Right atrium auricular region (tissue), 2 donors: ENCODE results near the gene AZGP1. TPM values are rescaled to one million over a fixed set of nuclear protein-coding genes. Genes with fewer than 3 reads are reported as not detected.

Experiments
- DNase-seq: peaks from one replicate; pipeline ENCODE4 v3.0.0-alpha.2; 2019; ENCODE audit warnings: low spot score
- H3K27ac ChIP-seq, 2 donors: fragments of 200-600 bp; sonication (generic); 1 replicate in 1 of 2; 2 replicates in 1 of 2; pipeline ENCODE4 v1.5.1; 2016 to 2019
- H3K27me3 ChIP-seq, 2 donors: fragments of 200-600 bp; sonication (generic); one replicate each; pipeline versions ENCODE4 v1.5.1 to v1.6.0; 2017 to 2019
- H3K36me3 ChIP-seq: fragments of 200-600 bp; sonication (generic); one replicate; pipeline ENCODE4 v1.5.1; 2016
- H3K4me1 ChIP-seq, 2 donors: fragments of 200-600 bp; sonication (generic); one replicate each; pipeline versions ENCODE4 v1.5.1 to v1.6.0; 2017 to 2019
- H3K4me3 ChIP-seq, 2 donors: fragments of 200-600 bp; sonication (generic); 1 replicate in 1 of 2; 2 replicates in 1 of 2; pipeline ENCODE4 v1.5.1; 2017 to 2019; ENCODE audit warnings: mild to moderate bottlenecking in 1 of 2, moderate library complexity in 1 of 2
- H3K9me3 ChIP-seq, 2 donors: fragments of 200-600 bp; sonication (generic); one replicate each; pipeline ENCODE4 v1.5.1; 2019
- total RNA-seq, 2 donors: library from RNA; depleted of rRNA; stranded (reverse); fragments of >200 nt; gene quantifications; one replicate each; pipeline ENCODE4 v1.1.0, GENCODE V29; 2016
- TF ChIP-seq, protein P1 (sequence below), 2 donors: fragments of 200-600 bp; sonication (generic); IDR thresholded peaks; one replicate each; pipeline ENCODE4 v1.5.1; 2019; ENCODE audit warnings: antibody characterized with exemption in 2 of 2

The AZGP1 gene
- total RNA-seq, 2 donors from 2014 or later: 11.3 to 46.5 TPM

DNA sequence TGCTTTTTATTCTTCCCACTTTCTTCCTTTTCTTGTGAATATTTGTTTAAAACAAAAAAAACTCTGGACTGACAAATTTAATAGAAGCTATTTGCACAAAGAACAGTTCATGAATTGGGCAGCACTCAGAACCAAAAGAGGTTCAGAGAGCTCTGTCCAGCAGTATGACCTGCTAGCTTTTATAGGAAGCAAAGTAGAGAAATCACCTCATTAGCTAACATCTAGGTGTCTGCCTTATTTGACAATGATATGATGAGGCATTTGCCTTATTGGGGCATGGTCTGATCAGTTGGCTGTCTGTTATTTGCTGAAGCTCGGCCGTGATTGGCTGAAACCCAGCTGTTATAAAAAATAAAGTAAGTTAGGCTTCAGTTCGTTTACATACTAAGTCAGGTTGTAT is 55.7 kb downstream of the AZGP1 start:
- H3K9me3 ChIP-seq: no peaks in the 10 kb centered on the region
- peak overlapping the region; percentile 74 to 94 for H3K4me3 ChIP-seq
- DNase-seq: no peak
- H3K4me1 ChIP-seq: peaks cover 0 to 42% of the 10 kb centered on the region in 2 donors
- TF ChIP-seq, protein P1, sequence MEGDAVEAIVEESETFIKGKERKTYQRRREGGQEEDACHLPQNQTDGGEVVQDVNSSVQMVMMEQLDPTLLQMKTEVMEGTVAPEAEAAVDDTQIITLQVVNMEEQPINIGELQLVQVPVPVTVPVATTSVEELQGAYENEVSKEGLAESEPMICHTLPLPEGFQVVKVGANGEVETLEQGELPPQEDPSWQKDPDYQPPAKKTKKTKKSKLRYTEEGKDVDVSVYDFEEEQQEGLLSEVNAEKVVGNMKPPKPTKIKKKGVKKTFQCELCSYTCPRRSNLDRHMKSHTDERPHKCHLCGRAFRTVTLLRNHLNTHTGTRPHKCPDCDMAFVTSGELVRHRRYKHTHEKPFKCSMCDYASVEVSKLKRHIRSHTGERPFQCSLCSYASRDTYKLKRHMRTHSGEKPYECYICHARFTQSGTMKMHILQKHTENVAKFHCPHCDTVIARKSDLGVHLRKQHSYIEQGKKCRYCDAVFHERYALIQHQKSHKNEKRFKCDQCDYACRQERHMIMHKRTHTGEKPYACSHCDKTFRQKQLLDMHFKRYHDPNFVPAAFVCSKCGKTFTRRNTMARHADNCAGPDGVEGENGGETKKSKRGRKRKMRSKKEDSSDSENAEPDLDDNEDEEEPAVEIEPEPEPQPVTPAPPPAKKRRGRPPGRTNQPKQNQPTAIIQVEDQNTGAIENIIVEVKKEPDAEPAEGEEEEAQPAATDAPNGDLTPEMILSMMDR (IDR thresholded peaks at IDR 0.05): no peak
- peaks cover 10% of the 10 kb centered on the region for H3K36me3 ChIP-seq
- peak overlapping the region; percentile 82 to 96 for H3K27ac ChIP-seq
- H3K27me3 ChIP-seq: no peaks in the 10 kb centered on the region

DNA sequence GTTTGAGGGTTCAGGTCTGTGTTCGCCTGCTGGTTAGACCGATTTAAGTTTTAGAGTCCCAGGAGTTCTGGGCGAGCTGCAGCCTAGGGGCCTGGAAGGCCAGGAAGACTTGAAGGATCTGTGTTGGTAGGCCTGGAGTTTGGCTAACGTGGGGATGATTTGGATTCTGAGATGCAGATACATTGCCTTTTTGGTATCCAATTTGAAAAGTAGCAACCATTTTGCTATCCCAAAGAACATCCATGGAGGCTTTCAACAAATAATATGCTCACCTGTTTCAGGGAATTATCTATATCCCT is 56.1 kb downstream of the AZGP1 start:
- H3K27ac ChIP-seq: peak overlapping the region; percentile 82 to 96
- H3K9me3 ChIP-seq: no peaks in the 10 kb centered on the region
- H3K4me1 ChIP-seq: peaks cover 0 to 42% of the 10 kb centered on the region in 2 donors
- DNase-seq: no peak
- TF ChIP-seq, protein P1 (IDR thresholded peaks at IDR 0.05): no peak
- peak overlapping the region; percentile 74 to 94 for H3K4me3 ChIP-seq
- peaks cover 10% of the 10 kb centered on the region for H3K36me3 ChIP-seq
- no peaks in the 10 kb centered on the region for H3K27me3 ChIP-seq

DNA sequence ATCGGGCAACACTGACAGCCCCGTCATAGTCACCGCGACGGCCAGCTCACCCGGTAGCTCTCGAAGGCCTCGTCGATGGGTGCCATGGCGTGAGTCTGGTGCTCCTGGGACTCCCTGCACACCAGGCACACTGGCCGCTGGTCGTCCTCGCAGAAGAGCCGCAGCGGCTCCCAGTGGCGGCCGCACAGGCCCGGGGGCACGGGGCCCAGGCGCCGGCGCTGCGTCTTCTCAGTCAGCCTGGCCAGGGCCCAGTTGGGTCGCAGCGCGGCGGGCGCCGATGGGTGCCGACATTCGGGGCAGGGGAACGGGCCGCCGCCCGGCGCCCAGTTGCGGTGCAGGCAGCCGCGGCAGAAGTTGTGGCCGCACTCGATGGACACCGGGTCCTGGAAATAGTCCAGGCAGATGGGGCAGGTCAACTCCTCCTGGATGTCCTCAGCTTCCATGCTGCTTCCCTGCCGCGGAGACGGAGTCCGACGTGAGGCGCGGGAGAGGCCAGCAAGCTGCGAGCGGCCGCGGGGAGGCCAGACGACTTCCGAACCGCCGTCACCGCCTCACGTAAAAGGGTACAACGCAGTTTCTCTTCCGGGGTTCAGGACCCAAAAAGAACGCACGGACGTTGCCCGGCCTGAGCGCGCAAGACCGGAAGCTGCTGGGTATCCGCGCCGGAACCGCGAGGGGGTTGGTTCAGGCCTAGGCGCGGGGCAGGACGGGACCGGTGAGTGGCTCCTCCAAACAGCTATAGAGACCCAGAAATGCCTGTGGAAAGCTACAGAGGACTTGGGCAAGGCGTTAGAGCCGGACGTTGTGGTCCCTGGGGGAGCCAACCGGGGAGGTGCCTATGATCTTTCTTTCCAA is 56.6 kb downstream of the AZGP1 start, which contains the start of gene TRIM4:
TSS of gene TRIM4 (minus strand) at position 572 of the 855 bp plus-strand sequence. CDS start at position 443, 129 bp downstream.
- Histone ChIP-seq H3K4me1 (peaks cover 0 to 42% of the 10 kb centered on the region in 2 donors), H3K9me3 (no peaks in the 10 kb centered on the region)
- TF ChIP-seq, protein P1 (IDR thresholded peaks at IDR 0.05): peak in 1 of 2 donors; percentile 64

More for the DNA sequence above, 56.6 kb downstream of the AZGP1 start, which contains the start of gene TRIM4:
- Histone ChIP-seq H3K27ac (peak within 1 kb of the TSS; percentile 82 to 96), H3K4me3 (peak within 1 kb of the TSS; percentile 74 to 94), H3K36me3 (peaks cover 10% of the 10 kb centered on the region), H3K27me3 (no peaks in the 10 kb centered on the region)
- DNase-seq: peak; percentile 94

Other genes with a start within 250 kb of the AZGP1 start
- gene CYP3A7, start 240.8 kb downstream of the AZGP1 start, total RNA-seq: 1 to 10 TPM in 1 of 2 donors, under 1 TPM in 1; 0.82 to 2.0 TPM
- gene CYP3A4, start 191.8 kb downstream of the AZGP1 start, total RNA-seq: under 1 TPM in 1 of 2 donors, not detected in 1; 0.43 TPM
- gene CYP3A43, start 148.0 kb downstream of the AZGP1 start, total RNA-seq: under 1 TPM in 1 of 2 donors, not detected in 1; 0.28 TPM
- gene OR2AE1, start 99.0 kb downstream of the AZGP1 start, total RNA-seq: under 1 TPM in 1 of 2 donors, not detected in 1; 0.43 TPM
- 10 to 100 TPM in 1 of 2 donors, 1 to 10 TPM in 1; 8.8 to 13.3 TPM for gene TRIM4, start 56.5 kb downstream of the AZGP1 start, total RNA-seq
- gene GJC3, start 46.4 kb downstream of the AZGP1 start, total RNA-seq: not detected
- gene ZKSCAN1, start 39.6 kb upstream of the AZGP1 start, total RNA-seq: 10 to 100 TPM; 19.8 to 20.0 TPM
- 1 to 10 TPM; 6.7 to 7.1 TPM for gene ZSCAN21, start 73.7 kb upstream of the AZGP1 start, total RNA-seq
- 10 to 100 TPM; 11.8 to 16.1 TPM for gene ZNF3, start 105.7 kb upstream of the AZGP1 start, total RNA-seq
- 10 to 100 TPM; 46.7 to 64.2 TPM for gene COPS6, start 112.9 kb upstream of the AZGP1 start, total RNA-seq
- 10 to 100 TPM in 1 of 2 donors, 1 to 10 TPM in 1; 8.3 to 13.0 TPM for gene MCM7, start 125.4 kb upstream of the AZGP1 start, total RNA-seq
- 10 to 100 TPM; 12.2 to 12.4 TPM for gene AP4M1, start 125.6 kb upstream of the AZGP1 start, total RNA-seq
- 10 to 100 TPM; 41.7 to 49.1 TPM for gene TAF6, start 143.3 kb upstream of the AZGP1 start, total RNA-seq
- gene CNPY4, start 143.6 kb upstream of the AZGP1 start, total RNA-seq: 1 to 10 TPM; 6.1 to 6.2 TPM
- 1 to 10 TPM; 3.3 to 6.1 TPM for gene MBLAC1, start 150.9 kb upstream of the AZGP1 start, total RNA-seq
- gene LAMTOR4, start 172.9 kb upstream of the AZGP1 start, total RNA-seq: 100 to 1,000 TPM; 153 to 168 TPM
- gene TRAPPC14, start 182.7 kb upstream of the AZGP1 start, total RNA-seq: 1 to 10 TPM; 5.1 to 8.3 TPM
- gene GAL3ST4, start 192.6 kb upstream of the AZGP1 start, total RNA-seq: 1 to 10 TPM; 1.3 to 2.4 TPM
- under 1 TPM in 1 of 2 donors, not detected in 1; 0.12 TPM for gene GPC2, start 201.3 kb upstream of the AZGP1 start, total RNA-seq
- gene STAG3, start 201.9 kb upstream of the AZGP1 start, total RNA-seq: not detected
- gene PVRIG, start 243.9 kb upstream of the AZGP1 start, total RNA-seq: under 1 TPM in 1 of 2 donors, not detected in 1; 0.43 TPM